Lower leg skin (tissue), 4 donors: ENCODE results near the gene TEX9. TPM values are rescaled to one million over a fixed set of nuclear protein-coding genes. Genes with fewer than 3 reads are reported as not detected.
"Not testable (repeated sequence)": the region's sequence is repeated elsewhere in the genome, so short reads cannot be mapped to it uniquely, and the experiment has no call there.

ENCODE experiments used
- DNase-seq, 2 donors: peaks; one replicate each; pipeline ENCODE4 v3.0.0-alpha.2; 2019; ENCODE audit warnings: low spot score in 2 of 2
- H3K4me3 ChIP-seq: fragments of 200-600 bp; sonication (generic); 2 replicates; pipeline ENCODE4 v1.5.1; 2017; ENCODE audit warnings: mild to moderate bottlenecking, low read depth; ENCODE audit not compliant: poor library complexity, severe bottlenecking
- POLR2A ChIP-seq, 2 donors: fragments of 450-650 bp; IDR thresholded peaks; one replicate each; pipeline ENCODE4 v1.6.1; 2016 to 2017; ENCODE audit warnings: antibody characterized with exemption in 2 of 2, mild to moderate bottlenecking in 1 of 2, moderate library complexity in 1 of 2
- WGBS, 2 donors: methylation state at CpG; one replicate each; pipeline ENCODE4 v1.1.5; 2018; 5-methylcytosine and 5-hydroxymethylcytosine counted together
- intact Hi-C: fragments of 100-400 bp; cut with DNase I; formaldehyde crosslinking; loops from one replicate; pipeline ENCODE4 v1.15.0; 2023; ENCODE audit warnings: low total_unique reads
- total RNA-seq, 4 donors: library from RNA; depleted of rRNA; stranded (reverse); fragments of >200 nt; gene quantifications; one replicate each; pipeline ENCODE4 v1.1.0, GENCODE V29; 2016
- TF ChIP-seq, protein P1 (sequence below), 3 donors: fragments of 450-650 bp; IDR thresholded peaks; one replicate each; pipeline ENCODE4 v1.5.1; 2016; ENCODE audit warnings: antibody characterized with exemption in 3 of 3, mild to moderate bottlenecking in 3 of 3, moderate library complexity in 2 of 3

Gene TEX9
- total RNA-seq, 4 donors from 2014 or later: 4.9 to 16.8 (median 6.0) TPM

DNA sequence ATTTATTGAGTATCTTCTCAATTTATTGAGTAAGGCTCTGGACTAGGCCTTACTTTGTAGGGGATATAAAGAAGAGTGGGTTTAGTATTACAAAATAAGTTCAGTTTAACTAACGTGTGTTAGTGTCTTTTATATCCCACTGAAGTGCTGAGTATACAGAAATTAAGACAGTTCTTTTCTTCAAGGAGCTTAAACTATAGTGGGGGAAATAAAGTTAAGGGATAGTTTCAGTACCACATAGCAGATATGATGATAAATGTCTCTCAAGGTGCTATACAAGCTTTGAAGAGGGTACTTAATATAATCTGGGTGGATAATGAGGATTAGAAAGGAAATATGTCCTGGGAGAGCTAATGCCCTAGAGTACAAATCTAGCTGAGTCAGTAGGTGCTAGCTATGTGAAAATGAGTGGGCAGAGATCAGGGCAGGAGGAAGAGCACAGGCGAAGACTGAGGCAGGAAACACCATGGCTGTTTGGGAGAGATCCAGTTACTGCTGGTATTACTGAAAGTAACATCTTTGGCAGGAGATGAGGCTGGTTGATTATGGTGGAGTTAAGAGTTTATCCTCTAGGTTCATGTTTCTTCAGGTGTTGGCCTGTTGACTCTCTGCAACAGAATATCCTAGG lies 46.0 kb downstream of the TEX9 start:
- DNase-seq: no peak
- WGBS, 2 donors: 68 to 69% methylated on average over 2 of the region's 2 CpGs
- intact Hi-C loops: no loop called here
- TF ChIP-seq POLR2A (IDR thresholded peaks at IDR 0.05): no peak
- TF ChIP-seq, protein P1, sequence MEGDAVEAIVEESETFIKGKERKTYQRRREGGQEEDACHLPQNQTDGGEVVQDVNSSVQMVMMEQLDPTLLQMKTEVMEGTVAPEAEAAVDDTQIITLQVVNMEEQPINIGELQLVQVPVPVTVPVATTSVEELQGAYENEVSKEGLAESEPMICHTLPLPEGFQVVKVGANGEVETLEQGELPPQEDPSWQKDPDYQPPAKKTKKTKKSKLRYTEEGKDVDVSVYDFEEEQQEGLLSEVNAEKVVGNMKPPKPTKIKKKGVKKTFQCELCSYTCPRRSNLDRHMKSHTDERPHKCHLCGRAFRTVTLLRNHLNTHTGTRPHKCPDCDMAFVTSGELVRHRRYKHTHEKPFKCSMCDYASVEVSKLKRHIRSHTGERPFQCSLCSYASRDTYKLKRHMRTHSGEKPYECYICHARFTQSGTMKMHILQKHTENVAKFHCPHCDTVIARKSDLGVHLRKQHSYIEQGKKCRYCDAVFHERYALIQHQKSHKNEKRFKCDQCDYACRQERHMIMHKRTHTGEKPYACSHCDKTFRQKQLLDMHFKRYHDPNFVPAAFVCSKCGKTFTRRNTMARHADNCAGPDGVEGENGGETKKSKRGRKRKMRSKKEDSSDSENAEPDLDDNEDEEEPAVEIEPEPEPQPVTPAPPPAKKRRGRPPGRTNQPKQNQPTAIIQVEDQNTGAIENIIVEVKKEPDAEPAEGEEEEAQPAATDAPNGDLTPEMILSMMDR (IDR thresholded peaks at IDR 0.05): no peak
- H3K4me3 ChIP-seq: no peak overlapping the region

DNA sequence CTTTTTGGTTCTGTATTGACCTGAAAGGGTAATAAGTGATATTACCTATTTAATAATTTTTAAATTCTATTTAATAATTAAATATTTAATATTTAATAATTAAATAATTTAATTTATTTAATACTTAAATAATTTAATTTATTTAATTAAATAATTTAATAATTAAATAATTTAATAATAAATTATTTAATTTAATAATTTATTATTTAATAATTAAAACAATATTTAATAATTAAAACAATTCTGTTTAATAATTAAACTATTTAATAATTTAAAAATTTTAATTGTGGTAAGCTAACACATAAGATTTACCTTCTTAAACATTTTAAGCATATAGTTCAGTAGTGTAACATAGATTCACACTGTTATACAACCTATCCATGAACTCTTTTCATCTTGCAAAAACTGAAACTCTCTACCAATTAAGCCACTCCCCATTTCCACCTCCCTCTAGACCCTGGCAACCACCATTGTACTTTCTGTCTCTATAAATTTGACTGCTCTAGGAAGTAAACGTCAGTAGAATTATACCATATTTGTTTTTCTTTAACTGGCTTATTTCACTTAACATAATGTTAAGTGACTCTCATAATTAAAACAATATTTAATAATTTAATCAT lies 48.0 kb downstream of the TEX9 start:
- DNase-seq, H3K4me3 ChIP-seq, intact Hi-C loops: not testable (repeated sequence)
- 84 to 90% methylated on average over 1 of the region's 1 CpG for WGBS, 2 donors

DNA sequence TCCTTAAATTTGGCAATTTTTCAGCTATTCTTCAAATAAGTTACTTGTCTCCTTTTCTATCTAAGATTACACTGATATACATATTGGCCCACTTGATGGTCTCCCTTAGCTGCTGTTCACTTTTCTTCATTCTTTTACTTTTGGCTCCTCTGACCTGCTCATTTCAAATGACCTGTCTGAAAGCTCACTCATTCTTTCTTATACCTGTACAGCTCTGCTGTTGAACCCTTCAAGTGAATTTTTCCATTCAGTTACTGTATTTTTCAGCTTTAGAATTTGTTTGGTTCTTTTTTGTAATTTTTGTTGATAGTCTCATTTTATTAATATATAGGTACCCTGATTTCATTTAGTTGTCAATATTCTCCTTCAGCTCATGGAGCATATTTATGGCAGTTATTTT lies 60.0 kb downstream of the TEX9 start:
- TF ChIP-seq, protein P1 (IDR thresholded peaks at IDR 0.05): no peak
- TF ChIP-seq POLR2A (IDR thresholded peaks at IDR 0.05): no peak
- H3K4me3 ChIP-seq: no peak overlapping the region
- no peak for DNase-seq
- intact Hi-C loops: loop anchor here (10.0 kb wide), 1 partner anchor 170 kb away; no protein-coding TSS in a partner anchor

DNA sequence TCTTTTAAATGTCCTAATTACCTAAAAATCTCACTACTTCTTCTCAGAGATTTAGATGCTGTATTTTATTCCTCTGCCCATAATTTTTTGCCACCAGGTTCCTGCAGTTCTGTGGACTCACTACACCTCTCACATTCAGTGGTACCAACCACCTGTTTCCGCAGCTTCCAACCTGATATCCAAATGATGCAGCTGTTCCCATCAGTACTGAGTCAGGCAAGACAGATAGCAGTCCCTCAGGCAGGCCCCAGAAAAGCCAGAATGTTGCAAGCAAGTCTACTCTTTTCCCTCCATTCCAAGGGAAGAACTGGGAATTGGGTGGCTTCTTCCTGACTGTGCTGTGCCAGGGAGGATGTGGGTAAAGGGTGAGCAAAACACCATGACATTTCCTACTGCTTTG lies 60.8 kb downstream of the TEX9 start:
- DNase-seq: no peak
- intact Hi-C loops: loop anchor here (10.0 kb wide), 1 partner anchor 171 kb away; no protein-coding TSS in a partner anchor
- WGBS, 2 donors: 91 to 100% methylated on average over 1 of the region's 1 CpG
- H3K4me3 ChIP-seq: no peak overlapping the region
- TF ChIP-seq, protein P1 (IDR thresholded peaks at IDR 0.05): no peak
- no peak for TF ChIP-seq POLR2A (IDR thresholded peaks at IDR 0.05)

DNA sequence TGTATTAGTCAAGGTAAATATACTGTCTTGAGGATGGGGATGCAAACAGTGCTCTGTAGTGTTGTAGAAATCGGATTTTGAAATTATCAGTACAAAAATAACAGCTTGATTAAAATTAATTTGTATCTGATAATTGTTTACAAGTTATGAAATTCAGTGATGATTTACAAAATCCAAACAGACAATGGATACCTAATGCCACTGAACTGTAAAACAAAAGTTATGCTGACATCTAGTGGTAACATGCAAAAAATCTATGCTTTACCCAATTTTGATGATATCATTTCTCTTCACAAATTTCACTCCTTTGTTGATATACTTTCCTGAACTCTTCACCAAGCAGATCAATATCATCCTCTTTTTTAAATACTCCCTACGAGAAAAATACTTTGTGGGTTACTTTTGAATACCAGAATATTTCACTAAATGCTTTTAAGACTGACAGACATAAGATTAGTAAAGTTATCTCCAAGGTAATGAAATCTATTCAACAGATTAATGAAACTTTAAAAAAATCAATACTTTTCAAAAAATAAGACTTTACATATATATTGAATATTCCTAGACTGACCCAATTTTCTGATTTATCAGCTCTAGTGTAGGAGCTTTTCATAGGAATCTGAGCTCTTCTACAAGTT lies 63.7 kb downstream of the TEX9 start:
- DNase-seq: no peak
- H3K4me3 ChIP-seq: no peak overlapping the region
- intact Hi-C loops: loop anchor here (10.0 kb wide), 1 partner anchor 174 kb away; no protein-coding TSS in a partner anchor
- 18 to 29% methylated on average over 2 of the region's 2 CpGs for WGBS, 2 donors
- TF ChIP-seq POLR2A (IDR thresholded peaks at IDR 0.05): no peak
- TF ChIP-seq, protein P1 (IDR thresholded peaks at IDR 0.05): no peak

DNA sequence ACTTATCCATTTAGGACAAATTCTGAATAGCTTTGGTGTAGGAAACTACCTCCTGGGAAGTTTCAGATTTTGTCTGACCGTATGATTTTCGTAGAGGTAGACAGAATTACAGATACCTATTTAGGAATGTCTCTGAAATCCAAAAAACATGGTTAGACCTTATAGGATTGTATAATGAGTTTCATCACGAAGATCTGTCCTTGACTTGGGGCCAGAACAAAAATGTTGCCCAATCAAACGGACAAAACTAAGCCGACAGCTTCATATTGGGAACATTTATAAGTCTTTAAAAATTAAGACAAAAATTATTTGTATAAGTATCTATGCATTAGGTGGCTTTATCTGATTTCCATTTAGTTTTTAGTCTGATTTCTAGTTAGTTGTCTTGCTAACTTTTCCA lies 67.1 kb downstream of the TEX9 start:
- DNase-seq: no peak
- TF ChIP-seq POLR2A (IDR thresholded peaks at IDR 0.05): no peak
- TF ChIP-seq, protein P1 (IDR thresholded peaks at IDR 0.05): no peak
- WGBS, 2 donors: 93 to 95% methylated on average over 5 of the region's 5 CpGs
- no peak overlapping the region for H3K4me3 ChIP-seq
- intact Hi-C loops: no loop called here
